Omental fat pad (tissue), 4 donors: ENCODE measurements around the gene OSTN. TPM values are rescaled to one million over a fixed set of nuclear protein-coding genes. Genes with fewer than 3 reads are reported as not detected.

Source experiments
- ATAC-seq: fragments of 150-250 bp; one replicate; pipeline ENCODE4 v1.9.1; 2016; ENCODE audit warnings: mild to moderate bottlenecking, moderate library complexity; ENCODE audit not compliant: low FRiP score
- DNase-seq: peaks from one replicate; pipeline ENCODE4 v3.0.0-alpha.2; 2019; ENCODE audit warnings: low spot score
- total RNA-seq, 4 donors: library from RNA; depleted of rRNA; stranded (reverse); fragments of >200 nt; gene quantifications; one replicate each; pipeline ENCODE4 v1.1.0, GENCODE V29; 2016
- TF ChIP-seq, protein P1 (sequence below), 3 donors: fragments of 450-650 bp; IDR thresholded peaks; one replicate each; pipeline ENCODE4 v1.5.1; 2016 to 2017; ENCODE audit warnings: antibody characterized with exemption in 3 of 3, mild to moderate bottlenecking in 3 of 3, moderate library complexity in 2 of 3

OSTN gene
- total RNA-seq, 4 donors from 2014 or later = not detected

GRCh38 chr3:191197761-191198306 lies 1.2 kb upstream of the OSTN start:
- TF ChIP-seq, protein P1, sequence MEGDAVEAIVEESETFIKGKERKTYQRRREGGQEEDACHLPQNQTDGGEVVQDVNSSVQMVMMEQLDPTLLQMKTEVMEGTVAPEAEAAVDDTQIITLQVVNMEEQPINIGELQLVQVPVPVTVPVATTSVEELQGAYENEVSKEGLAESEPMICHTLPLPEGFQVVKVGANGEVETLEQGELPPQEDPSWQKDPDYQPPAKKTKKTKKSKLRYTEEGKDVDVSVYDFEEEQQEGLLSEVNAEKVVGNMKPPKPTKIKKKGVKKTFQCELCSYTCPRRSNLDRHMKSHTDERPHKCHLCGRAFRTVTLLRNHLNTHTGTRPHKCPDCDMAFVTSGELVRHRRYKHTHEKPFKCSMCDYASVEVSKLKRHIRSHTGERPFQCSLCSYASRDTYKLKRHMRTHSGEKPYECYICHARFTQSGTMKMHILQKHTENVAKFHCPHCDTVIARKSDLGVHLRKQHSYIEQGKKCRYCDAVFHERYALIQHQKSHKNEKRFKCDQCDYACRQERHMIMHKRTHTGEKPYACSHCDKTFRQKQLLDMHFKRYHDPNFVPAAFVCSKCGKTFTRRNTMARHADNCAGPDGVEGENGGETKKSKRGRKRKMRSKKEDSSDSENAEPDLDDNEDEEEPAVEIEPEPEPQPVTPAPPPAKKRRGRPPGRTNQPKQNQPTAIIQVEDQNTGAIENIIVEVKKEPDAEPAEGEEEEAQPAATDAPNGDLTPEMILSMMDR (IDR thresholded peaks at IDR 0.05) = no peak
- DNase-seq (no peak), ATAC-seq (no peak)

GRCh38 chr3:191198480-191198879 lies 561 bp upstream of the OSTN start:
- DNase-seq (no peak), ATAC-seq (no peak)
- TF ChIP-seq, protein P1 (IDR thresholded peaks at IDR 0.05) = no peak

- DNase-seq (no peak), ATAC-seq (no peak)
- TF ChIP-seq, protein P1 (IDR thresholded peaks at IDR 0.05) = no peak
Measured at GRCh38 chr3:191210032-191210431, 11.0 kb downstream of the OSTN start.

DNA sequence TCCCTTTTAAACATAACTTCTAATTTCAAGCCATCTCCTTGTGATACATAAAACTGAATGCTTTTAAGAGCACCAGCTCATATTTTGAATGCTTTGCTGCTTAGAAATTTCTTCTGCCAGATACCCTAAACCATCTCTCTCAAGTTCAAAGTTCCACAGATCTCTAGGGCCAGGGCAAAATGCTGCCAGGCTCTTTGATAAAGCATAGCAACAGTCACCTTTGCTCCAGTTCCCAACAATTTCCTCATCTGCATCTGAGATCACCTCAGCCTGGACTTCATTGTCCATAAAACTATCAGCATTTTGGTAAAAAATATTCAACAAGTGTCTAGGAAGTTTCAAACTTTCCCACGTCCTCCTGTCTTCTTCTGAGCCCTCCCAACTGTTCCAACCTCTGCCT lies 17.5 kb downstream of the OSTN start:
- no peak for DNase-seq
- TF ChIP-seq, protein P1 (IDR thresholded peaks at IDR 0.05) = no peak
- no peak for ATAC-seq

DNA sequence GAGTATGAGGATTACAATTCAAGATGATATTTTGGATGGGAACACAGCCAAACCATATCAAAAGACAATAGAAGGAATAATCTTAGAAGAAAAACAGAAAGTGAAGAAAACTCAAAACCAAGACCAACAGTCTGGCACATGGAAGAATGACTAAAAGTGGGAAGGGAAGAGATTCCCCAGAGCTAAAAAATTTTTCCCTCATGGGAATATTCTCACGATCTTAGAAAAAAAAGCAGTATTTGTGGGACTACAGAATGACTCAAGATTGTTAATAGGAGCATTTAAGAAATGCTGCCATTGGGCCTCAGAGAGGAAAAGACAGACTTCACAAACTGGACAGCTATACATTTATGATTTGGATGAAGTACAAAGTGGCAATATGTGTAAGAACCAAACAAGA lies 18.3 kb downstream of the OSTN start:
- TF ChIP-seq, protein P1 (IDR thresholded peaks at IDR 0.05) = no peak
- DNase-seq = no peak
- no peak for ATAC-seq

GRCh38 chr3:191220908-191221307 lies 21.9 kb downstream of the OSTN start:
- DNase-seq (no peak), ATAC-seq (no peak)
- TF ChIP-seq, protein P1 (IDR thresholded peaks at IDR 0.05) = no peak

- TF ChIP-seq, protein P1 (IDR thresholded peaks at IDR 0.05) = no peak
- DNase-seq = no peak
- ATAC-seq = no peak
Measured at GRCh38 chr3:191221638-191222037, 22.6 kb downstream of the OSTN start.
